ENCODE results near the gene PNPLA7.

Gene PNPLA7

GRCh38 chr9:137422604-137423513 is 127.3 kb downstream of the PNPLA7 start, which contains the start of the genes EXD3 and NOXA1:
TSS of gene EXD3 (minus strand) at chr9:137423162. CDS start at chr9:137395357, 27,805 bp downstream.
TSS of gene NOXA1 (plus strand) at chr9:137423393. CDS start at chr9:137423530, 137 bp downstream.
- peak within 1 kb of the TSS; percentile 78 for H3K4me3 ChIP-seq (ENCODE audit: control insufficient read depth, low read depth, low read length)
- no peak for TF ChIP-seq CTCF (conservative IDR thresholded peaks at IDR 0.05; ENCODE audit: control insufficient read depth, insufficient read depth, low read depth, low read length)
- peak; percentile 86 for DNase-seq (ENCODE audit: low read depth)

- DNase-seq (ENCODE audit: low read depth): no peak
- no peak for TF ChIP-seq CTCF (conservative IDR thresholded peaks at IDR 0.05; ENCODE audit: control insufficient read depth, insufficient read depth, low read depth, low read length)
- peak overlapping the region; percentile 78 for H3K4me3 ChIP-seq (ENCODE audit: control insufficient read depth, low read depth, low read length)
Observed at GRCh38 chr9:137421838-137422603, 128.2 kb downstream of the PNPLA7 start.

DNA sequence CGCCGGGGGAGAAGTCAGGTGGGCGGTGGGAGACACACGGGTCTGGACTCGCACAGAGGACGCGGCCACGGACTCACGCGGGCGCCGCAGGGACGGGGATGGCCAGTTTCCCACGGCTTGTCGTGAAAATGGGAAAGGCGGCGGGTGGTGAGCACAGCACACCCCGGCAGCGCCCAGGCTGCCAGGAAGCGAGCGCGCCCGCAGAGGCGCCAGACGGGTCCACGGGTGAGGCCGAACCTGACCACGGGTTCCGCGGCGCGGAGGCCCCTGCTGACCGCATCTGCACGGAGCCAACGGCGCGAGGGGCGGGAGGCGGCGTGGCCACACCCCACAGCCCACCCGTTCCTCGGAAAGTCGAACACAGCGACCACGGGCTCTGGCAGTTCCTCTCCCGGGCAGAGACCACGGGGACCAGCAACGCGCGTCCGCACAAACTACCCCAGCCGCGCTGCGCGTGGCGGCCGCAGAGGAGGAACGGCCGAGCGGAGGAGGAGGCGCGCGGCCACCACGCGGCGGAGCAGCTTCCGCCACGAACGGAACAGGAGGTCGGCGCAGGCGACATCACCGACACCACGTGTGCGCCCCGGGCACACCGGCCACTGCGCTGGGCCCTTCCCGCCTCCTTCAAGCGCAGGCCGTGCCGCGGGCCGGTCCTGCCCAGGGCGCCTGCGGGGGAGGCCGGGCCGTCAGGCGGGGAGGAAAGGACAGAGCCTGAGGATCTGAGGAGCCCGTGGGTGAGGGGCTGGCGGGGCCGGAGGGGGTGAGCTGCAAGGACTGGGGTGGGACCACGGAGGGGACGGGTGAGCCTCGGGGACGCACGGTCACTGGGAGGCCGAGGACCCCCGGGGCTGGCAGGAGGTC is 132.8 kb downstream of the PNPLA7 start:
- H3K4me3 ChIP-seq (ENCODE audit: control insufficient read depth, low read depth, low read length): no peak overlapping the region
- TF ChIP-seq CTCF (conservative IDR thresholded peaks at IDR 0.05; ENCODE audit: control insufficient read depth, insufficient read depth, low read depth, low read length): no peak

GRCh38 chr9:137416563-137417151 is 133.5 kb downstream of the PNPLA7 start:
- no peak for TF ChIP-seq CTCF (conservative IDR thresholded peaks at IDR 0.05; ENCODE audit: control insufficient read depth, insufficient read depth, low read depth, low read length)
- H3K4me3 ChIP-seq (ENCODE audit: control insufficient read depth, low read depth, low read length): no peak overlapping the region
- no peak for DNase-seq (ENCODE audit: low read depth)

More for the DNA sequence above, 132.8 kb downstream of the PNPLA7 start:
- DNase-seq (ENCODE audit: low read depth): no peak

DNA sequence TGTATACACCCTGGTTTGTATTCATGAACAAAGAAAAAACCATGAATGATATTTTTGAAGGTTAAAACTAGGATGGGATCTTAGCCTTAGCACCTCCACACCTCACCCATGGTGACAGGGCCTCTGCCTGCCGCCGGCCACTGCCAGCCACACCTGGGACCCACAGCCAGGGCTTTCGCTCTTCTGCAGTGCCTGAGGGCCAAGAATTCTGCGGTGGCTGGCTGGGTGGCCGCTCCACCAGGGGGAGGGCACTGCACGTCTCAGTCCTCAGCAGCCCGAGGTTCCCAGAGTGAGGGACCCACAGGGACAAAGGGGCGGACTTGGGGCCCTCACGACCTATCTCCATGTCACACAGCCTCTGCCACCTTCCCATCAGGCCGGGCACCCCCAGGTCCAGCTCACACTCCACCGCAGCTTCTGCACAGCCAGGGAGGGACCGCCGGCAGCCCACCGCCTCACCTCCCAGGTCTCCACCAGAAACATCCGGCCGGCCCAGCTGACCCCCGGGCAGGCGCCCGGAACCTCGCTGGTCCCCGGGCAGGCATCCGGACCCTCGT is 134.1 kb downstream of the PNPLA7 start:
- no peak overlapping the region for H3K4me3 ChIP-seq (ENCODE audit: control insufficient read depth, low read depth, low read length)
- DNase-seq (ENCODE audit: low read depth): no peak
- TF ChIP-seq CTCF (conservative IDR thresholded peaks at IDR 0.05; ENCODE audit: control insufficient read depth, insufficient read depth, low read depth, low read length): no peak

Measured in fibroblast of mammary gland (primary cell).